H1 (cell line): ENCODE measurements around the gene SELPLG. TPM values are rescaled to one million over a fixed set of nuclear protein-coding genes. Genes with fewer than 3 reads are reported as not detected.

Source experiments
- CTCF ChIA-PET: fragments of 300-600 bp; sonication (Branson Sonifier 250); formaldehyde crosslinking; loops from one replicate; lab custom pipeline; 2021; ENCODE audit not compliant: partially characterized antibody; lab: Charles Lee
- POLR2A ChIA-PET: fragments of 300-600 bp; sonication (Branson Sonifier 250); formaldehyde crosslinking; loops from one replicate; lab custom pipeline; 2021; ENCODE audit warnings: inconsistent platforms; ENCODE audit not compliant: partially characterized antibody; lab: Charles Lee
- DNase-seq, 2 experiments: peaks; one replicate each; pipeline versions ENCODE4 v3.0.0 to v3.0.0-alpha.2; 2010 to 2022; ENCODE audit warnings: low spot score in 2 of 2, low read depth in 1 of 2, mixed read lengths in 1 of 2
- FAIRE-seq: peaks from 2 replicates; lab custom pipeline; 2011; peaks lifted over from hg19 to GRCh38; lab: Jason Lieb, UNC
- H2AFZ ChIP-seq: 2 replicates; pipeline ENCODE4 v1.8.1; 2012; ENCODE audit warnings: low read length, inconsistent platforms
- H2AK5ac ChIP-seq: 2 replicates; pipeline ENCODE4 v1.6.1; 2013; ENCODE audit warnings: low read depth, low read length
- H2BK120ac ChIP-seq: replicated peaks from 2 replicates; pipeline ENCODE3; 2013; ENCODE audit warnings: low read depth, low read length, inconsistent platforms
- H2BK12ac ChIP-seq: 2 replicates; pipeline ENCODE4 v1.6.1; 2013; ENCODE audit warnings: low read depth, low read length
- H2BK15ac ChIP-seq: 2 replicates; pipeline ENCODE4 v1.6.1; 2013; ENCODE audit warnings: low read length
- H2BK20ac ChIP-seq: 2 replicates; pipeline ENCODE4 v1.6.1; 2013; ENCODE audit warnings: low read length
- H2BK5ac ChIP-seq: 2 replicates; pipeline ENCODE4 v1.6.1; 2013; ENCODE audit warnings: low read depth, low read length
- H3K14ac ChIP-seq: 2 replicates; pipeline ENCODE4 v1.6.1; 2013; ENCODE audit warnings: inconsistent platforms; ENCODE audit not compliant: insufficient read length
- H3K18ac ChIP-seq: 2 replicates; pipeline ENCODE4 v1.6.1; 2013; ENCODE audit warnings: low read length; ENCODE audit errors: extremely low read depth
- H3K23ac ChIP-seq: 2 replicates; pipeline ENCODE4 v1.6.1; 2013; ENCODE audit warnings: inconsistent platforms; ENCODE audit not compliant: insufficient read length
- H3K23me2 ChIP-seq: 2 replicates; pipeline ENCODE4 v1.6.1; 2013; ENCODE audit warnings: low read depth, low read length
- H3K27ac ChIP-seq: 2 replicates; pipeline ENCODE4 v1.6.1; 2011; ENCODE audit warnings: low read depth, low read length, inconsistent platforms
- H3K27me3 ChIP-seq, 4 experiments: replicated peaks in 1 of 4; 1 replicate in 1 of 4; 2 replicates in 3 of 4; pipeline versions ENCODE4 v1.6.1 to v1.8.1; 2011 to 2013; ENCODE audit warnings: low read length in 3 of 4, mild to moderate bottlenecking in 3 of 4, inconsistent platforms in 2 of 4, mixed read lengths in 2 of 4, moderate library complexity in 1 of 4; ENCODE audit not compliant: control insufficient read depth in 3 of 4, insufficient read depth in 3 of 4; ENCODE audit errors: extremely low read depth in 1 of 4
- H3K36me3 ChIP-seq, 4 experiments: 2 replicates each; pipeline versions ENCODE4 v1.6.1 to v1.8.1; 2011 to 2013; ENCODE audit warnings: mild to moderate bottlenecking in 4 of 4, low read length in 3 of 4, moderate library complexity in 2 of 4, control low read depth in 1 of 4, inconsistent platforms in 1 of 4; ENCODE audit not compliant: insufficient read depth in 4 of 4, control insufficient read depth in 2 of 4
- H3K4ac ChIP-seq: replicated peaks from 2 replicates; pipeline ENCODE3; 2013; ENCODE audit warnings: low read length, low read depth, mixed read lengths, inconsistent platforms; ENCODE audit not compliant: insufficient read length
- H3K4me1 ChIP-seq, 4 experiments: replicated peaks in 1 of 4; 1 replicate in 1 of 4; 2 replicates in 3 of 4; pipeline versions ENCODE4 v1.6.1 to v1.8.1; 2011 to 2013; ENCODE audit warnings: low read length in 3 of 4, inconsistent platforms in 2 of 4, mixed read lengths in 1 of 4; ENCODE audit not compliant: insufficient read depth in 4 of 4, control insufficient read depth in 3 of 4
- H3K4me2 ChIP-seq, 2 experiments: 2 replicates each; pipeline versions ENCODE4 v1.6.1 to v1.8.1; 2011 to 2013; ENCODE audit warnings: low read depth in 2 of 2, low read length in 2 of 2, control low read depth in 1 of 2, inconsistent platforms in 1 of 2, mild to moderate bottlenecking in 1 of 2; ENCODE audit not compliant: insufficient read depth in 1 of 2
- H3K4me3 ChIP-seq, 4 experiments: fragments of 200-600, 300-600 bp in 1 of 4; sonication (generic), shearing (Covaris generic), sonication (Bioruptor Twin) in 1 of 4; 2 replicates each; pipeline versions ENCODE4 v1.5.1 to v1.8.1; 2011 to 2016; ENCODE audit warnings: low read length in 4 of 4, low read depth in 3 of 4, control low read depth in 2 of 4, inconsistent platforms in 2 of 4, mild to moderate bottlenecking in 2 of 4, mixed read lengths in 1 of 4, moderate library complexity in 1 of 4; ENCODE audit not compliant: insufficient read depth in 2 of 4; ENCODE audit errors: extremely low read depth in 1 of 4
- H3K56ac ChIP-seq: replicated peaks from 2 replicates; pipeline ENCODE3; 2013; ENCODE audit warnings: low read depth, mild to moderate bottlenecking, mixed read lengths, low read length, inconsistent platforms; ENCODE audit not compliant: insufficient read length
- H3K79me1 ChIP-seq: 2 replicates; pipeline ENCODE4 v1.6.1; 2013; ENCODE audit warnings: low read depth, low read length, control low read depth
- H3K79me2 ChIP-seq, 2 experiments: 2 replicates each; pipeline versions ENCODE4 v1.6.1 to v1.8.1; 2012 to 2013; ENCODE audit warnings: low read length in 2 of 2, mild to moderate bottlenecking in 2 of 2, inconsistent platforms in 1 of 2; ENCODE audit not compliant: insufficient read depth in 2 of 2, control insufficient read depth in 1 of 2
- H3K9ac ChIP-seq, 4 experiments: replicated peaks in 1 of 4; 1 replicate in 1 of 4; 2 replicates in 3 of 4; pipeline versions ENCODE4 v1.6.1 to v1.8.1; 2011 to 2013; ENCODE audit warnings: low read depth in 3 of 4, low read length in 3 of 4, control low read depth in 2 of 4, mild to moderate bottlenecking in 2 of 4, moderate library complexity in 2 of 4, inconsistent platforms in 1 of 4; ENCODE audit errors: extremely low read depth in 1 of 4
- H3K9me3 ChIP-seq, 2 experiments: 2 replicates each; pipeline versions ENCODE4 v1.6.1 to v1.8.1; 2012 to 2013; ENCODE audit warnings: mild to moderate bottlenecking in 2 of 2, moderate library complexity in 2 of 2, control low read depth in 1 of 2, inconsistent platforms in 1 of 2, low read depth in 1 of 2, low read length in 1 of 2, mixed read lengths in 1 of 2; ENCODE audit not compliant: insufficient read depth in 2 of 2
- H4K20me1 ChIP-seq, 2 experiments: replicated peaks in 1 of 2; 2 replicates each; pipeline versions ENCODE3 to v1.8.1; 2011 to 2013; ENCODE audit warnings: inconsistent platforms in 2 of 2, low read length in 2 of 2, mild to moderate bottlenecking in 1 of 2; ENCODE audit not compliant: insufficient read depth in 2 of 2, control insufficient read depth in 1 of 2
- H4K5ac ChIP-seq: 2 replicates; pipeline ENCODE4 v1.6.1; 2013; ENCODE audit warnings: low read length, low read depth, mixed read lengths, inconsistent platforms; ENCODE audit not compliant: insufficient read length
- H4K8ac ChIP-seq: 2 replicates; pipeline ENCODE4 v1.8.0; 2013; ENCODE audit warnings: mild to moderate bottlenecking, moderate library complexity, low read length, inconsistent platforms; ENCODE audit not compliant: insufficient read depth; ENCODE audit errors: extremely low read depth
- H4K91ac ChIP-seq: replicated peaks from 2 replicates; pipeline ENCODE3; 2013; ENCODE audit warnings: low read length, mixed read lengths, inconsistent platforms; ENCODE audit not compliant: insufficient read length
- BCL11A ChIP-seq, 2 experiments: IDR thresholded peaks; one replicate each; pipeline ENCODE4 v1.6.1; 2011; ENCODE audit warnings: low read depth in 2 of 2, low read length in 2 of 2, mild to moderate bottlenecking in 2 of 2
- BRCA1 ChIP-seq: IDR thresholded peaks from 2 replicates; pipeline ENCODE4 v1.6.1; 2012; ENCODE audit warnings: low read depth, low read length, improper control_type of control experiment
- CHD2 ChIP-seq: IDR thresholded peaks from 2 replicates; pipeline ENCODE4 v1.6.1; 2012; ENCODE audit warnings: low read length, improper control_type of control experiment
- CREB1 ChIP-seq: IDR thresholded peaks from 2 replicates; pipeline ENCODE4 v1.6.1; 2012; ENCODE audit warnings: inconsistent platforms
- GTF2F1 ChIP-seq: IDR thresholded peaks from 2 replicates; pipeline ENCODE4 v1.6.1; 2012; ENCODE audit warnings: low read depth, low read length, improper control_type of control experiment, borderline replicate concordance
- HDAC6 ChIP-seq: IDR thresholded peaks from one replicate; pipeline ENCODE4 v1.7.1; 2012; ENCODE audit warnings: low read depth, mild to moderate bottlenecking, inconsistent platforms, low read length, moderate library complexity
- MAFK ChIP-seq: IDR thresholded peaks from 2 replicates; pipeline ENCODE4 v1.6.1; 2012; ENCODE audit warnings: low read depth, mild to moderate bottlenecking, improper control_type of control experiment, low read length
- NRF1 ChIP-seq: IDR thresholded peaks from 2 replicates; pipeline ENCODE4 v1.6.1; 2011; ENCODE audit warnings: mild to moderate bottlenecking, low read depth, low read length, improper control_type of control experiment
- POLR2A ChIP-seq, 2 experiments: IDR thresholded peaks; 1 replicate in 1 of 2; 2 replicates in 1 of 2; pipeline ENCODE4 v1.6.1; 2011; ENCODE audit warnings: low read depth in 2 of 2, low read length in 2 of 2, mild to moderate bottlenecking in 2 of 2; ENCODE audit errors: control extremely low read depth in 1 of 2
- RAD21 ChIP-seq, 2 experiments: IDR thresholded peaks in 1 of 2; conservative IDR thresholded peaks in 1 of 2; 2 replicates each; pipeline ENCODE4 v1.6.1; 2011; ENCODE audit warnings: low read depth in 2 of 2, low read length in 2 of 2, improper control_type of control experiment in 1 of 2, inconsistent platforms in 1 of 2, mild to moderate bottlenecking in 1 of 2, moderate library complexity in 1 of 2
- SAP30 ChIP-seq: fragments of 300-600 bp; sonication (generic); IDR thresholded peaks from 2 replicates; pipeline ENCODE4 v1.7.1; 2012; ENCODE audit warnings: low read length, moderate library complexity, mild to moderate bottlenecking, inconsistent platforms; ENCODE audit not compliant: insufficient read depth, insufficient replicate concordance
- SIN3A ChIP-seq, 2 experiments: IDR thresholded peaks in 1 of 2; conservative IDR thresholded peaks in 1 of 2; 2 replicates each; pipeline ENCODE4 v1.6.1; 2011 to 2012; ENCODE audit warnings: low read length in 2 of 2, improper control_type of control experiment in 1 of 2, low read depth in 1 of 2, mild to moderate bottlenecking in 1 of 2
- SP4 ChIP-seq: IDR thresholded peaks from 2 replicates; pipeline ENCODE4 v1.6.1; 2012; ENCODE audit warnings: low read length, inconsistent platforms
- TAF7 ChIP-seq: optimal IDR thresholded peaks from 2 replicates; pipeline ENCODE3; 2011; ENCODE audit warnings: low read depth, mild to moderate bottlenecking, inconsistent platforms, low read length, moderate library complexity, borderline replicate concordance
- WGBS, 2 experiments: shearing (Covaris generic) in 1 of 2; methylation state at CpG; one replicate each; pipeline versions ENCODE4 v1.1.6 to v1.1.7; 2013 to 2015; ENCODE audit warnings: low lambda C conversion rate in 2 of 2, mixed read lengths in 2 of 2, inconsistent platforms in 1 of 2, low coverage in 1 of 2, missing lambda C conversion rate in 1 of 2; ENCODE audit not compliant: insufficient replicate concordance in 2 of 2, insufficient coverage in 1 of 2, insufficient read length in 1 of 2; ENCODE audit errors: extremely low coverage in 1 of 2, missing lambda C conversion rate in 1 of 2; 5-methylcytosine and 5-hydroxymethylcytosine counted together
- polyA plus RNA-seq, 7 experiments: library from polyadenylated mRNA; depleted of rRNA in 3 of 7; stranded (reverse) in 5 of 7; unstranded in 2 of 7; fragments of >200 nt in 5 of 7; fragments of 200-250 nt in 2 of 7; gene quantifications; 1 replicate in 5 of 7; 2 replicates in 1 of 7; 4 replicates in 1 of 7; pipeline versions ENCODE4 v1.2.1 to v1.2.3, GENCODE V29; 2011 to 2013; ENCODE audit warnings: missing spikeins in 2 of 7, mixed read lengths in 2 of 7
- total RNA-seq: library from RNA; stranded (reverse); fragmentation: NEBNext Ultra II Directional; extraction: Animal tissue kit (Norgen Biotek cat#: 25700); gene quantifications from 2 replicates; pipeline ENCODE4 v1.2.1, GENCODE V29; 2021

Gene SELPLG
- total and polyA plus RNA-seq, 2 of the 8 experiments (the other 6 are each of a cell fraction or from before 2014, with no cell fraction given), result 0.18 TPM; not detected in 1

DNA sequence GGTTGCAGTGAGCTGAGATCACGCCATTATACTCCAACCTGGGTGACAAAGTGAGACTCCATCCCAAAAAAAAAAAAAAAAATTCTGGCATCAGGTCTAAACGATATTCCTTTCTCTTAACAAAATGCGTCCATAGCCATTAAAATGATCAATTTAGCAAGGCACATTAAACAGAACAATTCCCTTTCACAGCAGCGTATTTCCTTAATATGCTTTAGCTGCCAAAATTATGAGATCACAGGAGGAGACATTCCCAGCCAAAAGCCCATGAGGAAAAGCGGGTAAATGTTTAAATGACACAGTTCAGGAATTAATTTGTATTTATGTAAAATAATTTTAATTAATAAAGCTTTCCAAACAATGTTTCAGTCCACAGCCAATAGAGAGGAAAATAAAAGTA, 43.0 kb upstream of the SELPLG start:
- peaks cover 0 to 22% of the 10 kb centered on the region in 2 experiments; a peak in 2 of 4 replicates for H3K79me2 ChIP-seq
- ChIA-PET CTCF (interaction anchor here (0.7 to 1.2 kb wide), 2 partner anchors 11 to 26 kb away, joined by 3 to 5 read pairs; no protein-coding TSS in a partner anchor), POLR2A (interaction anchor here (0.8 kb wide), 1 partner anchor 40 kb away, joined by 3 read pairs; no protein-coding TSS in a partner anchor)
- no peaks in the 10 kb centered on the region for H3K4me1 ChIP-seq
- no peak for DNase-seq
- H3K18ac ChIP-seq, result no peak overlapping the region
- H2BK5ac ChIP-seq, result no peak overlapping the region
- H3K9me3 ChIP-seq, result no peaks in the 10 kb centered on the region
- H2BK12ac ChIP-seq, result no peak overlapping the region
- no peak overlapping the region for H3K27ac ChIP-seq
- H3K4me2 ChIP-seq, result no peak overlapping the region
- no peak overlapping the region for H4K5ac ChIP-seq
- peaks cover 0 to 2% of the 10 kb centered on the region in 2 experiments for H4K20me1 ChIP-seq
- H3K27me3 ChIP-seq, result no peaks in the 10 kb centered on the region
- no peak overlapping the region for H2BK20ac ChIP-seq
- WGBS, 2 experiments, result 93% methylated on average over 5 of the region's 5 CpGs; no CpG with 5 or more reads in 1 of the 2 experiments
- no peak for FAIRE-seq
- H3K14ac ChIP-seq, result no peak overlapping the region
- TF ChIP-seq CHD2 (no peak), RAD21 (IDR thresholded peaks at IDR 0.05 in 1 of 2, conservative IDR thresholded peaks at IDR 0.05 in 1 of 2; ENCODE audit: low read depth in 2 of 2, low read length in 2 of 2) (no peak), HDAC6 (no peak), NRF1 (no peak), SAP30 (no peak), BRCA1 (no peak), GTF2F1 (no peak), CREB1 (no peak), BCL11A (IDR thresholded peaks at IDR 0.05; ENCODE audit: low read depth in 2 of 2, low read length in 2 of 2) (no peak), MAFK (no peak), SP4 (no peak), TAF7 (no peak), SIN3A (conservative IDR thresholded peaks at IDR 0.05 in 1 of 2, IDR thresholded peaks at IDR 0.05 in 1 of 2; ENCODE audit: low read depth in 1 of 2, low read length in 2 of 2) (no peak), POLR2A (IDR thresholded peaks at IDR 0.05; ENCODE audit: control extremely low read depth in 1 of 2, low read depth in 2 of 2, low read length in 2 of 2) (no peak)
- H3K79me1 ChIP-seq, result 0 out of 2 replicates have a peak, but pooled peaks cover 2% of the 10 kb centered on the region
- H3K56ac ChIP-seq, result no peak overlapping the region
- no peak overlapping the region for H4K91ac ChIP-seq
- H3K23me2 ChIP-seq, result no peaks in the 10 kb centered on the region
- no peak overlapping the region for H3K4me3 ChIP-seq
- no peak overlapping the region for H3K23ac ChIP-seq
- no peak overlapping the region for H3K9ac ChIP-seq
- no peak overlapping the region for H2BK120ac ChIP-seq
- no peak overlapping the region for H3K4ac ChIP-seq
- H4K8ac ChIP-seq, result no peak overlapping the region
- no peak overlapping the region for H2AFZ ChIP-seq
- no peak overlapping the region for H2AK5ac ChIP-seq
- peaks cover 0 to 3% (median 0%) of the 10 kb centered on the region in 4 experiments; a peak in 2 of 8 replicates for H3K36me3 ChIP-seq
- H2BK15ac ChIP-seq, result no peak overlapping the region
